AG10803 (cell line): Measurements from ENCODE around the gene MAP3K2.

Experiments used
- DNase-seq: peaks from one replicate; pipeline ENCODE4 v3.0.0; 2010; ENCODE audit warnings: low read depth
- H3K4me3 ChIP-seq: 2 replicates; pipeline ENCODE4 v1.5.1; 2011; ENCODE audit warnings: mild to moderate bottlenecking, low read length, control low read depth
- TF ChIP-seq, protein P1 (sequence below): conservative IDR thresholded peaks from 2 replicates; pipeline ENCODE4 v1.5.1; 2011; ENCODE audit warnings: mild to moderate bottlenecking, low read length, control low read depth, inconsistent platforms

MAP3K2 gene

DNA sequence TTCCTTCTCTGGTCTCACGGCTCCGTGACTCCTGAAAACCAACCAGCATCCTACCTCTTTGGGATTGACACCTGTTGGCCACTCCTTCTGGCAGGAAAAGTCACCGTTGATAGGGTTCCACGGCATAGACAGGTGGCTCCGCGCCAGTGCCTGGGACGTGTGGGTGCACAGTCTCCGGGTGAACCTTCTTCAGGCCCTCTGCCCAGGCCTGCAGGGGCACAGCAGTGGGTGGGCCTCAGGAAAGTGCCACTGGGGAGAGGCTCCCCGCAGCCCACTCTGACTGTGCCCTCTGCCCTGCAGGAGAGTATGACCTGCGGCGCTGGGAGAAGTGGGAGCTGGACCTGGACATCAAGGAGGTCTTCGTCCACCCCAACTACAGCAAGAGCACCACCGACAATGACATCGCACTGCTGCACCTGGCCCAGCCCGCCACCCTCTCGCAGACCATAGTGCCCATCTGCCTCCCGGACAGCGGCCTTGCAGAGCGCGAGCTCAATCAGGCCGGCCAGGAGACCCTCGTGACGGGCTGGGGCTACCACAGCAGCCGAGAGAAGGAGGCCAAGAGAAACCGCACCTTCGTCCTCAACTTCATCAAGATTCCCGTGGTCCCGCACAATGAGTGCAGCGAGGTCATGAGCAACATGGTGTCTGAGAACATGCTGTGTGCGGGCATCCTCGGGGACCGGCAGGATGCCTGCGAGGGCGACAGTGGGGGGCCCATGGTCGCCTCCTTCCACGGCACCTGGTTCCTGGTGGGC is 40.5 kb upstream of the MAP3K2 start:
- DNase-seq = no peak
- TF ChIP-seq, protein P1, sequence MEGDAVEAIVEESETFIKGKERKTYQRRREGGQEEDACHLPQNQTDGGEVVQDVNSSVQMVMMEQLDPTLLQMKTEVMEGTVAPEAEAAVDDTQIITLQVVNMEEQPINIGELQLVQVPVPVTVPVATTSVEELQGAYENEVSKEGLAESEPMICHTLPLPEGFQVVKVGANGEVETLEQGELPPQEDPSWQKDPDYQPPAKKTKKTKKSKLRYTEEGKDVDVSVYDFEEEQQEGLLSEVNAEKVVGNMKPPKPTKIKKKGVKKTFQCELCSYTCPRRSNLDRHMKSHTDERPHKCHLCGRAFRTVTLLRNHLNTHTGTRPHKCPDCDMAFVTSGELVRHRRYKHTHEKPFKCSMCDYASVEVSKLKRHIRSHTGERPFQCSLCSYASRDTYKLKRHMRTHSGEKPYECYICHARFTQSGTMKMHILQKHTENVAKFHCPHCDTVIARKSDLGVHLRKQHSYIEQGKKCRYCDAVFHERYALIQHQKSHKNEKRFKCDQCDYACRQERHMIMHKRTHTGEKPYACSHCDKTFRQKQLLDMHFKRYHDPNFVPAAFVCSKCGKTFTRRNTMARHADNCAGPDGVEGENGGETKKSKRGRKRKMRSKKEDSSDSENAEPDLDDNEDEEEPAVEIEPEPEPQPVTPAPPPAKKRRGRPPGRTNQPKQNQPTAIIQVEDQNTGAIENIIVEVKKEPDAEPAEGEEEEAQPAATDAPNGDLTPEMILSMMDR = no peak
- no peak overlapping the region for H3K4me3 ChIP-seq

DNA sequence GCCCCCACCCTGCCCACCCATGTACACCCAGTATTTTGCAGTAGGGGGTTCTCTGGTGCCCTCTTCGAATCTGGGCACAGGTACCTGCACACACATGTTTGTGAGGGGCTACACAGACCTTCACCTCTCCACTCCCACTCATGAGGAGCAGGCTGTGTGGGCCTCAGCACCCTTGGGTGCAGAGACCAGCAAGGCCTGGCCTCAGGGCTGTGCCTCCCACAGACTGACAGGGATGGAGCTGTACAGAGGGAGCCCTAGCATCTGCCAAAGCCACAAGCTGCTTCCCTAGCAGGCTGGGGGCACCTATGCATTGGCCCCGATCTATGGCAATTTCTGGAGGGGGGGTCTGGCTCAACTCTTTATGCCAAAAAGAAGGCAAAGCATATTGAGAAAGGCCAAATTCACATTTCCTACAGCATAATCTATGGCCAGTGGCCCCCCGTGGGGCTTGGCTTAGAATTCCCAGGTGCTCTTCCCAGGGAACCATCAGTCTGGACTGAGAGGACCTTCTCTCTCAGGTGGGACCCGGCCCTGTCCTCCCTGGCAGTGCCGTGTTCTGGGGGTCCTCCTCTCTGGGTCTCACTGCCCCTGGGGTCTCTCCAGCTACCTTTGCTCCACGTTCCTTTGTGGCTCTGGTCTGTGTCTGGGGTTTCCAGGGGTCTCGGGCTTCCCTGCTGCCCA is 39.7 kb upstream of the MAP3K2 start:
- no peak overlapping the region for H3K4me3 ChIP-seq
- DNase-seq = no peak
- TF ChIP-seq, protein P1 = no peak

DNA sequence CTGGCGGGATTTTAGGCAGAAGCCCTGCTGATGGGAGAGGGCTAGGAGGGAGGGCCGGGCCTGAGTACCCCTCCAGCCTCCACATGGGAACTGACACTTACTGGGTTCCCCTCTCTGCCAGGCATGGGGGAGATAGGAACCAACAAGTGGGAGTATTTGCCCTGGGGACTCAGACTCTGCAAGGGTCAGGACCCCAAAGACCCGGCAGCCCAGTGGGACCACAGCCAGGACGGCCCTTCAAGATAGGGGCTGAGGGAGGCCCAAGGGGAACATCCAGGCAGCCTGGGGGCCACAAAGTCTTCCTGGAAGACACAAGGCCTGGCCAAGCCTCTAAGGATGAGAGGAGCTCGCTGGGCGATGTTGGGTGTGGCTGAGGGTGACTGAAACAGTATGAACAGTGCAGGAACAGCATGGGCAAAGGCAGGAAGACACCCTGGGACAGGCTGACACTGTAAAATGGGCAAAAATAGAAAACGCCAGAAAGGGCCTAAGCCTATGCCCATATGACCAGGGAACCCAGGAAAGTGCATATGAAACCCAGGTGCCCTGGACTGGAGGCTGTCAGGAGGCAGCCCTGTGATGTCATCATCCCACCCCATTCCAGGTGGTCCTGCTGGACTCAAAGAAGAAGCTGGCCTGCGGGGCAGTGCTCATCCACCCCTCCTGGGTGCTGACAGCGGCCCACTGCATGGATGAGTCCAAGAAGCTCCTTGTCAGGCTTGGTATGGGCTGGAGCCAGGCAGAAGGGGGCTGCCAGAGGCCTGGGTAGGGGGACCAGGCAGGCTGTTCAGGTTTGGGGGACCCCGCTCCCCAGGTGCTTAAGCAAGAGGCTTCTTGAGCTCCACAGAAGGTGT is 39.0 kb upstream of the MAP3K2 start:
- DNase-seq = no peak
- H3K4me3 ChIP-seq = no peak overlapping the region
- TF ChIP-seq, protein P1 = no peak

DNA sequence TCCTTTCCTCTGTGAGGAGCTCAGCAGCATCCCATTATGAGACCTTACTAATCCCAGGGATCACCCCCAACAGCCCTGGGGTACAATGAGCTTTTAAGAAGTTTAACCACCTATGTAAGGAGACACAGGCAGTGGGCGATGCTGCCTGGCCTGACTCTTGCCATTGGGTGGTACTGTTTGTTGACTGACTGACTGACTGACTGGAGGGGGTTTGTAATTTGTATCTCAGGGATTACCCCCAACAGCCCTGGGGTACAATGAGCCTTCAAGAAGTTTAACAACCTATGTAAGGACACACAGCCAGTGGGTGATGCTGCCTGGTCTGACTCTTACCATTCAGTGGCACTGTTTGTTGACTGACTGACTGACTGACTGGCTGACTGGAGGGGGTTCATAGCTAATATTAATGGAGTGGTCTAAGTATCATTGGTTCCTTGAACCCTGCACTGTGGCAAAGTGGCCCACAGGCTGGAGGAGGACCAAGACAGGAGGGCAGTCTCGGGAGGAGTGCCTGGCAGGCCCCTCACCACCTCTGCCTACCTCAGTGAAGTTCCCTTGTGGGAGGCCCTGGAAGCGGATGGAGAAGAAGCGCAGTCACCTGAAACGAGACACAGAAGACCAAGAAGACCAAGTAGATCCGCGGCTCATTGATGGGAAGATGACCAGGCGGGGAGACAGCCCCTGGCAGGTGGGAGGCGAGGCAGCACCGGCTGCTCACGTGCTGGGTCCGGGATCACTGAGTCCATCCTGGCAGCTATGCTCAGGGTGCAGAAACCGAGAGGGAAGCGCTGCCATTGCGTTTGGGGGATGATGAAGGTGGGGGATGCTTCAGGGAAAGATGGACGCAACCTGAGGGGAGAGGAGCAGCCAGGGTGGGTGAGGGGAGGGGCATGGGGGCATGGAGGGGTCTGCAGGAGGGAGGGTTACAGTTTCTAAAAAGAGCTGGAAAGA is 38.0 kb upstream of the MAP3K2 start:
- no peak for DNase-seq
- TF ChIP-seq, protein P1 = no peak

DNA sequence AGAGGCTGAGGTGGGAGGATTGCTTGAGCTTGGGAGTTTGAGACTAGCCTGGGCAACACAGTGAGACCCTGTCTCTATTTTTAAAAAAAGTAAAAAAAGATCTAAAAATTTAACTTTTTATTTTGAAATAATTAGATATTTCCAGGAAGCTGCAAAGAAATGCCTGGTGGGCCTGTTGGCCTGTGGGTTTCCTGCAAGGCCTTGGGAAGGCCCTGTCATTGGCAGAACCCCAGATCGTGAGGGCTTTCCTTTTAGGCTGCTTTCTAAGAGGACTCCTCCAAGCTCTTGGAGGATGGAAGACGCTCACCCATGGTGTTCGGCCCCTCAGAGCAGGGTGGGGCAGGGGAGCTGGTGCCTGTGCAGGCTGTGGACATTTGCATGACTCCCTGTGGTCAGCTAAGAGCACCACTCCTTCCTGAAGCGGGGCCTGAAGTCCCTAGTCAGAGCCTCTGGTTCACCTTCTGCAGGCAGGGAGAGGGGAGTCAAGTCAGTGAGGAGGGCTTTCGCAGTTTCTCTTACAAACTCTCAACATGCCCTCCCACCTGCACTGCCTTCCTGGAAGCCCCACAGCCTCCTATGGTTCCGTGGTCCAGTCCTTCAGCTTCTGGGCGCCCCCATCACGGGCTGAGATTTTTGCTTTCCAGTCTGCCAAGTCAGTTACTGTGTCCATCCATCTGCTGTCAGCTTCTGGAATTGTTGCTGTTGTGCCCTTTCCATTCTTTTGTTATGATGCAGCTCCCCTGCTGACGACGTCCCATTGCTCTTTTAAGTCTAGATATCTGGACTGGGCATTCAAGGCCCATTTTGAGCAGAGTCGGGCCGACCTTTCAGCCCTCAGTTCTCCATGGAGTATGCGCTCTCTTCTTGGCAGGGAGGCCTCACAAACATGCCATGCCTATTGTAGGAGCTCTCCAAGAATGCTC is 37.1 kb upstream of the MAP3K2 start:
- TF ChIP-seq, protein P1 = no peak
- DNase-seq = no peak
- H3K4me3 ChIP-seq = no peak overlapping the region

More for the DNA sequence above, 38.0 kb upstream of the MAP3K2 start:
- no peak overlapping the region for H3K4me3 ChIP-seq
